IPS-18c (cell line): ENCODE data around the gene GABBR2.
"Not testable (repeated sequence)": the region's sequence is repeated elsewhere in the genome, so short reads cannot be mapped to it uniquely, and the experiment has no call there.

ENCODE experiments used
- H3K4me3 ChIP-seq: 2 replicates; pipeline ENCODE4 v1.7.0; 2013; ENCODE audit warnings: low read depth, mild to moderate bottlenecking, low read length, moderate library complexity; ENCODE audit not compliant: insufficient read depth
- H3K9me3 ChIP-seq: one replicate; pipeline ENCODE4 v1.6.1; 2013; ENCODE audit warnings: mild to moderate bottlenecking, low read length, moderate library complexity; ENCODE audit not compliant: control insufficient read depth, insufficient read depth

The GABBR2 gene

GRCh38 chr9:98275159-98275558 is 433.6 kb downstream of the GABBR2 start:
- no peak overlapping the region for H3K4me3 ChIP-seq

GRCh38 chr9:98272083-98272482 is 436.7 kb downstream of the GABBR2 start:
- no peak overlapping the region for H3K4me3 ChIP-seq

More at GRCh38 chr9:98275159-98275558, 433.6 kb downstream of the GABBR2 start:
- H3K9me3 ChIP-seq: peaks cover 2% of the 10 kb centered on the region

GRCh38 chr9:98271479-98271878 is 437.3 kb downstream of the GABBR2 start:
- Histone ChIP-seq H3K9me3 (no peaks in the 10 kb centered on the region), H3K4me3 (no peak overlapping the region)

More at GRCh38 chr9:98272083-98272482, 436.7 kb downstream of the GABBR2 start:
- H3K9me3 ChIP-seq: peaks cover under 1% of the 10 kb centered on the region

- not testable (repeated sequence) for H3K4me3 ChIP-seq
Observed at GRCh38 chr9:98270284-98270683, 438.5 kb downstream of the GABBR2 start.

GRCh38 chr9:98269652-98270051 is 439.1 kb downstream of the GABBR2 start:
- not testable (repeated sequence) for H3K9me3 ChIP-seq, H3K4me3 ChIP-seq

More at GRCh38 chr9:98270284-98270683, 438.5 kb downstream of the GABBR2 start:
- not testable (repeated sequence) for H3K9me3 ChIP-seq

GRCh38 chr9:98267556-98267955 is 441.2 kb downstream of the GABBR2 start:
- not testable (repeated sequence) for H3K9me3 ChIP-seq, H3K4me3 ChIP-seq

- H3K4me3 ChIP-seq: no peak overlapping the region
- no peaks in the 10 kb centered on the region for H3K9me3 ChIP-seq
Observed at GRCh38 chr9:98264516-98264915, 444.2 kb downstream of the GABBR2 start.

- Histone ChIP-seq H3K4me3 (no peak overlapping the region), H3K9me3 (no peaks in the 10 kb centered on the region)
Observed at GRCh38 chr9:98263482-98264357, 445.0 kb downstream of the GABBR2 start.

- H3K9me3 ChIP-seq: no peaks in the 10 kb centered on the region
- no peak overlapping the region for H3K4me3 ChIP-seq
Observed at GRCh38 chr9:98263080-98263479, 445.7 kb downstream of the GABBR2 start.

GRCh38 chr9:98262056-98262455 is 446.7 kb downstream of the GABBR2 start:
- no peak overlapping the region for H3K4me3 ChIP-seq
- H3K9me3 ChIP-seq: no peaks in the 10 kb centered on the region

GRCh38 chr9:98260635-98261034 is 448.1 kb downstream of the GABBR2 start:
- Histone ChIP-seq H3K9me3 (no peaks in the 10 kb centered on the region), H3K4me3 (no peak overlapping the region)

GRCh38 chr9:98259791-98260190 is 448.9 kb downstream of the GABBR2 start:
- H3K4me3 ChIP-seq: no peak overlapping the region
- no peaks in the 10 kb centered on the region for H3K9me3 ChIP-seq

- Histone ChIP-seq H3K9me3 (no peaks in the 10 kb centered on the region), H3K4me3 (peak overlapping the region; percentile 69)
Observed at GRCh38 chr9:98256756-98257155, 452.0 kb downstream of the GABBR2 start.

GRCh38 chr9:98255578-98256296 is 453.0 kb downstream of the GABBR2 start, which contains the start of gene TBC1D2:
TSS of gene TBC1D2 (minus strand) at chr9:98255649. CDS start at chr9:98255541, 108 bp downstream.
- Histone ChIP-seq H3K9me3 (no peaks in the 10 kb centered on the region), H3K4me3 (peak within 1 kb of the TSS; percentile 69)

GRCh38 chr9:98255061-98255577 is 453.6 kb downstream of the GABBR2 start:
- H3K4me3 ChIP-seq: peak overlapping the region; percentile 69
- no peaks in the 10 kb centered on the region for H3K9me3 ChIP-seq

GRCh38 chr9:98254228-98255060 is 454.3 kb downstream of the GABBR2 start:
- H3K4me3 ChIP-seq: peak overlapping the region; percentile 69
- H3K9me3 ChIP-seq: no peaks in the 10 kb centered on the region

GRCh38 chr9:98253565-98253964 is 455.2 kb downstream of the GABBR2 start:
- Histone ChIP-seq H3K9me3 (no peaks in the 10 kb centered on the region), H3K4me3 (no peak overlapping the region)
